GM12878 (cell line): ENCODE data around the gene OR5M11.
"Not testable (repeated sequence)": the region's sequence is repeated elsewhere in the genome, so short reads cannot be mapped to it uniquely, and the experiment has no call there.

ENCODE experiments used
- EP300 ChIP-seq, 2 experiments: fragments of 150-350 bp in 1 of 2; IDR thresholded peaks; 2 replicates each; pipeline ENCODE4 v1.6.1; 2011 to 2012; ENCODE audit warnings: low read depth in 2 of 2, low read length in 2 of 2, borderline replicate concordance in 1 of 2, improper control_type of control experiment in 1 of 2, inconsistent platforms in 1 of 2; ENCODE audit not compliant: control insufficient read depth in 1 of 2
- FOXM1 ChIP-seq: IDR thresholded peaks from 2 replicates; pipeline ENCODE4 v1.6.1; 2012; ENCODE audit warnings: low read depth, mild to moderate bottlenecking, inconsistent platforms, low read length, moderate library complexity
- LARP7 ChIP-seq: fragments of 450-650 bp; IDR thresholded peaks from 2 replicates; pipeline ENCODE4 v1.6.1; 2017; ENCODE audit warnings: mild to moderate bottlenecking
- NFYA ChIP-seq: IDR thresholded peaks from 2 replicates; pipeline ENCODE4 v1.6.1; 2011; ENCODE audit warnings: low read depth, mild to moderate bottlenecking, low read length, improper control_type of control experiment, borderline replicate concordance
- SMC3 ChIP-seq: IDR thresholded peaks from 2 replicates; pipeline ENCODE4 v1.6.1; 2011; ENCODE audit warnings: low read length, improper control_type of control experiment, borderline replicate concordance
- SREBF1 ChIP-seq: IDR thresholded peaks from 2 replicates; pipeline ENCODE4 v1.6.1; 2012; ENCODE audit warnings: mild to moderate bottlenecking, low read length
- SREBF2 ChIP-seq: IDR thresholded peaks from 2 replicates; pipeline ENCODE4 v1.6.1; 2012; ENCODE audit warnings: mild to moderate bottlenecking, low read length
- TARDBP ChIP-seq: IDR thresholded peaks from 2 replicates; pipeline ENCODE4 v1.6.1; 2016; ENCODE audit warnings: borderline replicate concordance
- TF ChIP-seq, protein P1 (sequence below), 3 experiments: IDR thresholded peaks in 2 of 3; conservative IDR thresholded peaks in 1 of 3; 2 replicates each; pipeline ENCODE4 v1.5.1; 2011; ENCODE audit warnings: low read depth in 3 of 3, low read length in 3 of 3, mild to moderate bottlenecking in 3 of 3, control low read depth in 2 of 3, moderate library complexity in 2 of 3, inconsistent platforms in 1 of 3, mixed read lengths in 1 of 3; ENCODE audit not compliant: control insufficient read depth in 2 of 3, insufficient read depth in 1 of 3; ENCODE audit errors: extremely low read depth in 1 of 3

DNA sequence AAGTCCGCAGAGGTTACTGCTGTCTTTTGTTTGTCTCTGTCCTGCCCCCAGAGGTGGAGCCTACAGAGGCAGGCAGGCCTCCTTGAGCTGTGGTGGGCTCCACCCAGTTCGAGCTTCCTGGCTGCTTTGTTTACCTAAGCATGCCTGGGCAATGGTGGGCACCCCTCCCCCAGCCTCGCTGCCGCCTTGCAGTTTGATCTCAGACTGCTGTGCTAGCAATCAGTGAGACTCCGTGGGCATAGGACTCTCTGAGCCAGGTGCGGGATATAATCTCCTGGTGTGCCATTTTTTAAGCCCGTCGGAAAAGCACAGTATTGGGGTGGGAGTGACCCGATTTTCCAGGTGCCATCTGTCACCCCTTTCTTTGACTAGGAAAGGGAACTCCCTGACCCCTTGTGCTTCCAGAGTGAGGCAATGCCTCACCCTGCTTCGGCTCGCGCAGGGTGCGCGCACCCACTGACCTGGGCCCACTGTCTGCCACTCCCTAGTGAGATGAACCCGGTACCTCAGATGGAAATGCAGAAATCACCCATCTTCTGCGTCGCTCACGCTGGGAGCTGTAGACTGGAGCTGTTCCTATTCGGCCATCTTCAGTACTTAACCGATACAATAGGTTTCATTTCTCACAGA is 49.1 kb upstream of the OR5M11 start:
- TF ChIP-seq, protein P1, sequence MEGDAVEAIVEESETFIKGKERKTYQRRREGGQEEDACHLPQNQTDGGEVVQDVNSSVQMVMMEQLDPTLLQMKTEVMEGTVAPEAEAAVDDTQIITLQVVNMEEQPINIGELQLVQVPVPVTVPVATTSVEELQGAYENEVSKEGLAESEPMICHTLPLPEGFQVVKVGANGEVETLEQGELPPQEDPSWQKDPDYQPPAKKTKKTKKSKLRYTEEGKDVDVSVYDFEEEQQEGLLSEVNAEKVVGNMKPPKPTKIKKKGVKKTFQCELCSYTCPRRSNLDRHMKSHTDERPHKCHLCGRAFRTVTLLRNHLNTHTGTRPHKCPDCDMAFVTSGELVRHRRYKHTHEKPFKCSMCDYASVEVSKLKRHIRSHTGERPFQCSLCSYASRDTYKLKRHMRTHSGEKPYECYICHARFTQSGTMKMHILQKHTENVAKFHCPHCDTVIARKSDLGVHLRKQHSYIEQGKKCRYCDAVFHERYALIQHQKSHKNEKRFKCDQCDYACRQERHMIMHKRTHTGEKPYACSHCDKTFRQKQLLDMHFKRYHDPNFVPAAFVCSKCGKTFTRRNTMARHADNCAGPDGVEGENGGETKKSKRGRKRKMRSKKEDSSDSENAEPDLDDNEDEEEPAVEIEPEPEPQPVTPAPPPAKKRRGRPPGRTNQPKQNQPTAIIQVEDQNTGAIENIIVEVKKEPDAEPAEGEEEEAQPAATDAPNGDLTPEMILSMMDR (IDR thresholded peaks at IDR 0.05 in 2 of 3, conservative IDR thresholded peaks at IDR 0.05 in 1 of 3; ENCODE audit: control insufficient read depth in 2 of 3, extremely low read depth in 1 of 3, insufficient read depth in 1 of 3, low read depth in 3 of 3, low read length in 3 of 3), result not testable (repeated sequence)
- TF ChIP-seq FOXM1; EP300 (IDR thresholded peaks at IDR 0.05; ENCODE audit: borderline replicate concordance in 1 of 2, control insufficient read depth in 1 of 2, low read depth in 2 of 2, low read length in 2 of 2); TARDBP; SREBF2; NFYA; LARP7; SMC3; SREBF1: not testable (repeated sequence)
